Karpas-422 (cell line): ENCODE data around the gene NCOA5. TPM values are rescaled to one million over a fixed set of nuclear protein-coding genes. Genes with fewer than 3 reads are reported as not detected.

Source experiments
- DNase-seq: peaks from one replicate; pipeline ENCODE4 v3.0.0-alpha.2; 2015
- H2AFZ ChIP-seq: fragments of 200-600 bp; sonication (generic); 2 replicates; pipeline ENCODE4 v1.6.1; 2014; ENCODE audit warnings: antibody characterized with exemption, low read length, mixed read lengths
- H3K27ac ChIP-seq: fragments of 200-600 bp; sonication (generic); 2 replicates; pipeline ENCODE4 v1.5.1; 2014; ENCODE audit warnings: mild to moderate bottlenecking, low read length, moderate library complexity
- H3K27me3 ChIP-seq: fragments of 200-600 bp; sonication (generic); 2 replicates; pipeline ENCODE4 v1.6.1; 2014; ENCODE audit warnings: low read length, mixed read lengths
- H3K36me3 ChIP-seq: fragments of 200-600 bp; sonication (generic); 2 replicates; pipeline ENCODE4 v1.6.1; 2014; ENCODE audit warnings: low read length, mixed read lengths; ENCODE audit not compliant: insufficient read depth
- H3K4me1 ChIP-seq: fragments of 200-600 bp; sonication (generic); 2 replicates; pipeline ENCODE4 v1.6.1; 2014; ENCODE audit warnings: mild to moderate bottlenecking, low read length, mixed read lengths
- H3K4me2 ChIP-seq: fragments of 200-600 bp; sonication (generic); 2 replicates; pipeline ENCODE4 v1.6.1; 2014; ENCODE audit warnings: low read length, low read depth, mild to moderate bottlenecking; ENCODE audit not compliant: poor library complexity, severe bottlenecking
- H3K4me3 ChIP-seq: fragments of 200-600 bp; sonication (generic); 2 replicates; pipeline ENCODE4 v1.5.1; 2014; ENCODE audit warnings: mild to moderate bottlenecking, antibody characterized with exemption, low read length, mixed read lengths
- H3K79me2 ChIP-seq: fragments of 200-600 bp; sonication (generic); 2 replicates; pipeline ENCODE4 v1.6.1; 2014; ENCODE audit warnings: mild to moderate bottlenecking, low read length, mixed read lengths
- H3K9ac ChIP-seq: fragments of 200-600 bp; sonication (generic); 2 replicates; pipeline ENCODE4 v1.6.0; 2014; ENCODE audit warnings: low read length
- H3K9me2 ChIP-seq: fragments of 200-600 bp; sonication (generic), shearing (Covaris generic); replicated peaks from 2 replicates; pipeline ENCODE4 v1.6.0; 2014; ENCODE audit warnings: mild to moderate bottlenecking, low read length, moderate library complexity; ENCODE audit not compliant: insufficient read depth
- H3K9me3 ChIP-seq: fragments of 300-700, 200-600 bp; sonication (generic); 2 replicates; pipeline ENCODE4 v1.6.1; 2014; ENCODE audit warnings: low read length, mixed read lengths
- H4K20me1 ChIP-seq: fragments of 200-600 bp; sonication (generic); 2 replicates; pipeline ENCODE4 v1.6.1; 2014; ENCODE audit warnings: mild to moderate bottlenecking, antibody characterized with exemption, low read length, low read depth; ENCODE audit not compliant: insufficient read depth
- total RNA-seq: library from RNA; depleted of rRNA; stranded (reverse); fragments of >200 nt; shearing (Covaris generic); gene quantifications from 2 replicates; pipeline ENCODE4 v1.2.3, GENCODE V29; 2014; ENCODE audit warnings: low replicate concordance

NCOA5 gene
- total RNA-seq, 1 experiment from 2014 or later = 32.8 TPM

- Histone ChIP-seq H3K27ac (no peak overlapping the region), H3K4me1 (no peaks in the 10 kb centered on the region)
- no peak for DNase-seq
Measured at GRCh38 chr20:46054606-46055005, 35.2 kb downstream of the NCOA5 start.

GRCh38 chr20:46053416-46053815 lies 36.3 kb downstream of the NCOA5 start:
- H3K36me3 ChIP-seq = no peaks in the 10 kb centered on the region
- no peak overlapping the region for H3K27ac ChIP-seq
- no peaks in the 10 kb centered on the region; the same call in 1 of the 2 replicates for H4K20me1 ChIP-seq
- H3K4me2 ChIP-seq = no peak overlapping the region
- no peaks in the 10 kb centered on the region for H3K27me3 ChIP-seq
- DNase-seq = no peak
- H3K9me2 ChIP-seq = no peaks in the 10 kb centered on the region
- H3K4me1 ChIP-seq = no peaks in the 10 kb centered on the region
- no peaks in the 10 kb centered on the region for H3K9me3 ChIP-seq
- H3K79me2 ChIP-seq = no peaks in the 10 kb centered on the region
- H3K4me3 ChIP-seq = no peak overlapping the region
- no peak overlapping the region for H2AFZ ChIP-seq
- no peak overlapping the region for H3K9ac ChIP-seq

More at GRCh38 chr20:46054606-46055005, 35.2 kb downstream of the NCOA5 start:
- Histone ChIP-seq H3K4me2 (no peak overlapping the region), H3K9me2 (no peaks in the 10 kb centered on the region), H3K4me3 (no peak overlapping the region), H3K9me3 (no peaks in the 10 kb centered on the region), H3K9ac (no peak overlapping the region), H3K36me3 (no peaks in the 10 kb centered on the region), H2AFZ (no peak overlapping the region), H4K20me1 (no peaks in the 10 kb centered on the region; the same call in 1 of the 2 replicates), H3K27me3 (no peaks in the 10 kb centered on the region), H3K79me2 (no peaks in the 10 kb centered on the region)

GRCh38 chr20:46051556-46052308 lies 38.0 kb downstream of the NCOA5 start:
- Histone ChIP-seq H3K4me3 (no peak overlapping the region), H3K36me3 (no peaks in the 10 kb centered on the region), H3K9me2 (no peaks in the 10 kb centered on the region), H3K4me2 (no peak overlapping the region), H2AFZ (no peak overlapping the region), H3K9ac (no peak overlapping the region), H3K4me1 (no peaks in the 10 kb centered on the region), H3K79me2 (no peaks in the 10 kb centered on the region), H3K27me3 (no peaks in the 10 kb centered on the region), H3K9me3 (no peaks in the 10 kb centered on the region), H4K20me1 (peaks cover 5% of the 10 kb centered on the region; the same call in 1 of the 2 replicates), H3K27ac (no peak overlapping the region)
- no peak for DNase-seq

- Histone ChIP-seq H3K27me3 (no peaks in the 10 kb centered on the region), H3K9me3 (no peaks in the 10 kb centered on the region), H4K20me1 (peaks cover 8% of the 10 kb centered on the region; the same call in 1 of the 2 replicates), H3K36me3 (no peaks in the 10 kb centered on the region), H3K9ac (no peak overlapping the region), H3K79me2 (no peaks in the 10 kb centered on the region), H3K27ac (no peak overlapping the region), H3K9me2 (no peaks in the 10 kb centered on the region), H3K4me2 (no peak overlapping the region), H3K4me3 (no peak overlapping the region), H2AFZ (no peak overlapping the region), H3K4me1 (no peaks in the 10 kb centered on the region)
- DNase-seq = no peak
Measured at GRCh38 chr20:46050885-46051284, 38.9 kb downstream of the NCOA5 start.

- Histone ChIP-seq H3K27ac (no peak overlapping the region), H4K20me1 (peaks cover 8% of the 10 kb centered on the region; the same call in 1 of the 2 replicates), H3K9me3 (no peaks in the 10 kb centered on the region), H3K79me2 (no peaks in the 10 kb centered on the region), H3K4me2 (no peak overlapping the region), H3K9me2 (no peaks in the 10 kb centered on the region), H3K27me3 (no peaks in the 10 kb centered on the region), H3K4me3 (no peak overlapping the region), H2AFZ (no peak overlapping the region), H3K9ac (no peak overlapping the region), H3K36me3 (no peaks in the 10 kb centered on the region), H3K4me1 (no peaks in the 10 kb centered on the region)
- no peak for DNase-seq
Measured at GRCh38 chr20:46050444-46050843, 39.3 kb downstream of the NCOA5 start.

- H3K9ac ChIP-seq = no peak overlapping the region
- no peaks in the 10 kb centered on the region for H3K9me3 ChIP-seq
- no peaks in the 10 kb centered on the region for H3K4me1 ChIP-seq
- H3K4me2 ChIP-seq = no peak overlapping the region
- no peaks in the 10 kb centered on the region for H3K36me3 ChIP-seq
- no peak overlapping the region for H3K4me3 ChIP-seq
- H3K27ac ChIP-seq = no peak overlapping the region
- no peak overlapping the region for H2AFZ ChIP-seq
- H3K79me2 ChIP-seq = no peaks in the 10 kb centered on the region
- peaks cover 8% of the 10 kb centered on the region; the same call in 1 of the 2 replicates for H4K20me1 ChIP-seq
- DNase-seq = no peak
- H3K27me3 ChIP-seq = no peaks in the 10 kb centered on the region
- H3K9me2 ChIP-seq = no peaks in the 10 kb centered on the region
Measured at GRCh38 chr20:46049815-46050214, 39.9 kb downstream of the NCOA5 start.

- Histone ChIP-seq H3K9ac (no peak overlapping the region), H3K4me1 (no peaks in the 10 kb centered on the region), H2AFZ (no peak overlapping the region), H3K9me3 (no peaks in the 10 kb centered on the region), H3K4me3 (no peak overlapping the region), H3K36me3 (no peaks in the 10 kb centered on the region), H3K9me2 (no peaks in the 10 kb centered on the region), H3K4me2 (no peak overlapping the region), H3K27me3 (no peaks in the 10 kb centered on the region), H4K20me1 (0 out of 2 replicates have a peak, but pooled peaks cover 8% of the 10 kb centered on the region), H3K27ac (no peak overlapping the region), H3K79me2 (no peaks in the 10 kb centered on the region)
- no peak for DNase-seq
Measured at GRCh38 chr20:46049190-46049589, 40.6 kb downstream of the NCOA5 start.

GRCh38 chr20:46047821-46048220 lies 41.9 kb downstream of the NCOA5 start:
- H3K9me3 ChIP-seq = no peaks in the 10 kb centered on the region
- no peak overlapping the region for H3K4me3 ChIP-seq
- DNase-seq = no peak
- no peaks in the 10 kb centered on the region for H3K27me3 ChIP-seq
- no peaks in the 10 kb centered on the region for H3K4me1 ChIP-seq
- H3K36me3 ChIP-seq = no peaks in the 10 kb centered on the region
- no peak overlapping the region for H3K27ac ChIP-seq
- H2AFZ ChIP-seq = no peak overlapping the region
- H3K9me2 ChIP-seq = no peaks in the 10 kb centered on the region
- 0 out of 2 replicates have a peak, but pooled peaks cover 8% of the 10 kb centered on the region for H4K20me1 ChIP-seq
- H3K9ac ChIP-seq = no peak overlapping the region
- no peak overlapping the region for H3K4me2 ChIP-seq
- no peaks in the 10 kb centered on the region for H3K79me2 ChIP-seq
